ENCODE data around the gene ATXN7L1. TPM values are rescaled to one million over a fixed set of nuclear protein-coding genes. Genes with fewer than 3 reads are reported as not detected.

ATXN7L1 gene
- polyA plus RNA-seq, 1 experiment: 2.7 TPM

GRCh38 chr7:105764506-105764905 is 111.9 kb downstream of the ATXN7L1 start:
- no peak for TF ChIP-seq CTCF (IDR thresholded peaks at IDR 0.05; ENCODE audit: insufficient read depth, low read depth, low read length)
- POLR2A ChIA-PET: interaction anchor here (0.6 kb wide), 1 partner anchor 11 kb away, joined by 3 read pairs; no protein-coding TSS in a partner anchor
- DNase-seq (ENCODE audit: low read depth): no peak
- Histone ChIP-seq H3K27me3 (ENCODE audit: control insufficient read depth, insufficient read depth, low read length) (no peaks in the 10 kb centered on the region), H3K36me3 (ENCODE audit: control insufficient read depth, insufficient read depth, low read length) (no peaks in the 10 kb centered on the region; the same call in 1 of the 2 replicates), H3K4me3 (ENCODE audit: low read depth, low read length) (no peak overlapping the region)
- CTCF ChIA-PET: interaction anchor here (0.5 to 2.1 kb wide), 4 partner anchors 10 to 278 kb away, joined by 3 to 9 read pairs (median 6); no protein-coding TSS in a partner anchor

- TF ChIP-seq CTCF (IDR thresholded peaks at IDR 0.05; ENCODE audit: insufficient read depth, low read depth, low read length): no peak
- Histone ChIP-seq H3K27me3 (ENCODE audit: control insufficient read depth, insufficient read depth, low read length) (no peaks in the 10 kb centered on the region), H3K4me3 (ENCODE audit: low read depth, low read length) (no peak overlapping the region), H3K36me3 (ENCODE audit: control insufficient read depth, insufficient read depth, low read length) (no peaks in the 10 kb centered on the region; the same call in 1 of the 2 replicates)
- ChIA-PET POLR2A (no interaction called here), CTCF (interaction anchor here (0.7 to 6.0 kb wide), 37 partner anchors 8 to 393 kb away, joined by 3 to 128 read pairs (median 4); partner anchors contain the start of gene ATXN7L1)
- DNase-seq (ENCODE audit: low read depth): no peak
Observed at GRCh38 chr7:105760551-105761447, 115.6 kb downstream of the ATXN7L1 start.

GRCh38 chr7:105759670-105760550 is 116.5 kb downstream of the ATXN7L1 start:
- Histone ChIP-seq H3K4me3 (ENCODE audit: low read depth, low read length) (no peak overlapping the region), H3K27me3 (ENCODE audit: control insufficient read depth, insufficient read depth, low read length) (no peaks in the 10 kb centered on the region), H3K36me3 (ENCODE audit: control insufficient read depth, insufficient read depth, low read length) (no peaks in the 10 kb centered on the region; the same call in 1 of the 2 replicates)
- ChIA-PET CTCF (interaction anchor here (0.6 to 6.0 kb wide), 42 partner anchors 8 to 394 kb away, joined by 3 to 128 read pairs (median 4); partner anchors contain the start of gene ATXN7L1), POLR2A (interaction anchor here (0.7 kb wide), 1 partner anchor 394 kb away, joined by 4 read pairs; no protein-coding TSS in a partner anchor)
- DNase-seq (ENCODE audit: low read depth): no peak
- TF ChIP-seq CTCF (IDR thresholded peaks at IDR 0.05; ENCODE audit: insufficient read depth, low read depth, low read length): peak; percentile 52

GRCh38 chr7:105756367-105756766 is 120.0 kb downstream of the ATXN7L1 start:
- no peak overlapping the region for H3K4me3 ChIP-seq (ENCODE audit: low read depth, low read length)
- ChIA-PET CTCF (interaction anchor here (0.8 to 1.0 kb wide), 3 partner anchors 283 to 288 kb away, joined by 3 read pairs; no protein-coding TSS in a partner anchor), POLR2A (no interaction called here)
- DNase-seq (ENCODE audit: low read depth): no peak
- TF ChIP-seq CTCF (IDR thresholded peaks at IDR 0.05; ENCODE audit: insufficient read depth, low read depth, low read length): no peak
- no peaks in the 10 kb centered on the region for H3K27me3 ChIP-seq (ENCODE audit: control insufficient read depth, insufficient read depth, low read length)
- no peaks in the 10 kb centered on the region for H3K36me3 ChIP-seq (ENCODE audit: control insufficient read depth, insufficient read depth, low read length)

Measured in BJ (cell line).